ENCODE data around the gene DENND1A.
"Not testable (repeated sequence)": the region's sequence is repeated elsewhere in the genome, so short reads cannot be mapped to it uniquely, and the experiment has no call there.

The DENND1A gene

GRCh38 chr9:123929870-123930831, at the start of gene DENND1A:
DENND1A (minus strand) TSS chr9:123930126; CDS start chr9:123929905, 221 bp downstream.
- DNase-seq (ENCODE audit: low spot score), result peak; percentile 89

- no peak for DNase-seq (ENCODE audit: low spot score)
These were observed 49.1 kb upstream of the DENND1A start for GRCh38 chr9:123978981-123979380.

- DNase-seq (ENCODE audit: low spot score), result not testable (repeated sequence)
These were observed 46.7 kb upstream of the DENND1A start for GRCh38 chr9:123976579-123976978.

- DNase-seq (ENCODE audit: low spot score), result no peak
These were observed 45.9 kb upstream of the DENND1A start for GRCh38 chr9:123975871-123976270.

GRCh38 chr9:123974471-123974870, 44.5 kb upstream of the DENND1A start:
- DNase-seq (ENCODE audit: low spot score), result no peak

GRCh38 chr9:123973590-123974223, 43.8 kb upstream of the DENND1A start:
- no peak for DNase-seq (ENCODE audit: low spot score)

GRCh38 chr9:123972618-123973017, 42.7 kb upstream of the DENND1A start:
- DNase-seq (ENCODE audit: low spot score), result no peak

- no peak for DNase-seq (ENCODE audit: low spot score)
These were observed 37.4 kb upstream of the DENND1A start for GRCh38 chr9:123967323-123967722.

- no peak for DNase-seq (ENCODE audit: low spot score)
These were observed 36.1 kb upstream of the DENND1A start for GRCh38 chr9:123965801-123966686.

GRCh38 chr9:123964761-123965160, 34.8 kb upstream of the DENND1A start:
- no peak for DNase-seq (ENCODE audit: low spot score)

GRCh38 chr9:123960965-123961364, 31.0 kb upstream of the DENND1A start:
- DNase-seq (ENCODE audit: low spot score), result no peak

- DNase-seq (ENCODE audit: low spot score), result no peak
These were observed 30.4 kb upstream of the DENND1A start for GRCh38 chr9:123960366-123960765.

- no peak for DNase-seq (ENCODE audit: low spot score)
These were observed 29.9 kb upstream of the DENND1A start for GRCh38 chr9:123959787-123960186.

- DNase-seq (ENCODE audit: low spot score), result no peak
These were observed 27.8 kb upstream of the DENND1A start for GRCh38 chr9:123957731-123958130.

GRCh38 chr9:123957168-123957721, 27.3 kb upstream of the DENND1A start:
- no peak for DNase-seq (ENCODE audit: low spot score)

- DNase-seq (ENCODE audit: low spot score), result no peak
These were observed 25.7 kb upstream of the DENND1A start for GRCh38 chr9:123955637-123956036.

GRCh38 chr9:123954518-123955280, 24.8 kb upstream of the DENND1A start:
- no peak for DNase-seq (ENCODE audit: low spot score)

GRCh38 chr9:123952641-123953495, 22.9 kb upstream of the DENND1A start:
- DNase-seq (ENCODE audit: low spot score), result no peak

GRCh38 chr9:123948286-123948685, 18.4 kb upstream of the DENND1A start:
- DNase-seq (ENCODE audit: low spot score), result no peak

GRCh38 chr9:123947326-123947725, 17.4 kb upstream of the DENND1A start:
- DNase-seq (ENCODE audit: low spot score), result no peak

Data from CD4-positive, alpha-beta T cell treated with Interleukin-2 at 100 ng/mL for 4 hours (primary cell).